K562 (cell line): ENCODE measurements around the gene ATP23. TPM values are rescaled to one million over a fixed set of nuclear protein-coding genes. Genes with fewer than 3 reads are reported as not detected.

Experiments
- ASH1L ChIP-seq: fragments of 450-650 bp; IDR thresholded peaks from 2 replicates; pipeline ENCODE4 v1.6.1; 2018; ENCODE audit warnings: borderline replicate concordance, mild to moderate bottlenecking, low read depth; ENCODE audit not compliant: partially characterized antibody
- BDP1 ChIP-seq: IDR thresholded peaks from 3 replicates; pipeline ENCODE4 v1.6.1; 2011; ENCODE audit not compliant: insufficient read length, insufficient read depth
- CREB1 ChIP-seq, 2 experiments: sonication (generic) in 1 of 2; formaldehyde crosslinking in 1 of 2; IDR thresholded peaks; 2 replicates each; pipeline versions ENCODE4 v1.6.1 to v1.8.0; 2012 to 2022; ENCODE audit warnings: inconsistent platforms in 1 of 2, mild to moderate bottlenecking in 1 of 2, missing genetic modification reagents in 1 of 2, moderate library complexity in 1 of 2
- DACH1 ChIP-seq: fragments of 450-650 bp; IDR thresholded peaks from 2 replicates; pipeline ENCODE4 v1.6.1; 2018; ENCODE audit not compliant: partially characterized antibody
- FOSL1 ChIP-seq: fragments of 200-800 bp; sonication (Bioruptor generic); conservative IDR thresholded peaks from 2 replicates; pipeline ENCODE4 v1.6.1; 2016; ENCODE audit warnings: missing genetic modification characterization, missing compliant biosample characterization
- FOXO4 ChIP-seq: fragments of 450-650 bp; formaldehyde crosslinking; IDR thresholded peaks from 2 replicates; pipeline ENCODE4 v1.4.0; 2020; ENCODE audit warnings: mild to moderate bottlenecking, moderate library complexity
- GTF2E2 ChIP-seq: fragments of 200-800 bp; sonication (Bioruptor generic); IDR thresholded peaks from 2 replicates; pipeline ENCODE4 v1.6.1; 2016; ENCODE audit warnings: missing genetic modification characterization, missing compliant biosample characterization
- HIVEP1 ChIP-seq: fragments of 250-450 bp; sonication (Bioruptor Pico); IDR thresholded peaks from 2 replicates; pipeline ENCODE4 v1.4.0; 2020; ENCODE audit warnings: mild to moderate bottlenecking
- MCM2 ChIP-seq: fragments of 450-650 bp; IDR thresholded peaks from 2 replicates; pipeline ENCODE4 v1.6.1; 2017; ENCODE audit warnings: low read depth, mild to moderate bottlenecking
- MYC ChIP-seq, 2 experiments: fragments of 250-450 bp in 1 of 2; sonication (Bioruptor Pico) in 1 of 2; IDR thresholded peaks; 2 replicates each; pipeline versions ENCODE4 v1.5.1 to v1.6.1; 2012 to 2021; ENCODE audit warnings: low read depth in 2 of 2, borderline replicate concordance in 1 of 2, improper control_type of control experiment in 1 of 2, low read length in 1 of 2, mild to moderate bottlenecking in 1 of 2, moderate library complexity in 1 of 2
- NCOA1 ChIP-seq: fragments of 450-650 bp; IDR thresholded peaks from 2 replicates; pipeline ENCODE4 v1.6.1; 2016; ENCODE audit warnings: low read depth
- NR1H2 ChIP-seq: sonication (generic); formaldehyde crosslinking; IDR thresholded peaks from 2 replicates; pipeline ENCODE4 v1.4.0; 2020; ENCODE audit warnings: mild to moderate bottlenecking, missing genetic modification reagents
- NR2C2 ChIP-seq, 2 experiments: fragments of 200-800 bp in 1 of 2; sonication (Bioruptor generic) in 1 of 2; sonication (generic) in 1 of 2; formaldehyde crosslinking in 1 of 2; IDR thresholded peaks; 2 replicates each; pipeline versions ENCODE4 v1.6.1 to v1.8.0; 2016 to 2022; ENCODE audit warnings: mild to moderate bottlenecking in 1 of 2, missing compliant biosample characterization in 1 of 2, missing genetic modification characterization in 1 of 2, missing genetic modification reagents in 1 of 2
- PKNOX1 ChIP-seq: fragments of 450-650 bp; IDR thresholded peaks from 2 replicates; pipeline ENCODE4 v1.6.1; 2016
- POLR2AphosphoS2 ChIP-seq: IDR thresholded peaks from 2 replicates; pipeline ENCODE4 v1.6.1; 2012; ENCODE audit warnings: low read length, improper control_type of control experiment
- PPARD ChIP-seq: fragments of 250-450 bp; sonication (Bioruptor Pico); IDR thresholded peaks from 2 replicates; pipeline ENCODE4 v1.8.0; 2022; ENCODE audit warnings: inconsistent platforms, mild to moderate bottlenecking, moderate library complexity
- PRDM10 ChIP-seq: fragments of 450-650 bp; IDR thresholded peaks from 2 replicates; pipeline ENCODE4 v1.6.1; 2018; ENCODE audit not compliant: partially characterized antibody
- SPI1 ChIP-seq: IDR thresholded peaks from 2 replicates; pipeline ENCODE4 v1.6.1; 2011; ENCODE audit warnings: low read depth, low read length, control low read depth, borderline replicate concordance
- ZNF639 ChIP-seq, 2 experiments: fragments of 200-800 bp in 1 of 2; sonication (Bioruptor generic) in 1 of 2; sonication (generic) in 1 of 2; formaldehyde crosslinking in 1 of 2; IDR thresholded peaks in 1 of 2; conservative IDR thresholded peaks in 1 of 2; 2 replicates each; pipeline versions ENCODE4 v1.5.0 to v1.6.1; 2016 to 2020; ENCODE audit warnings: missing compliant biosample characterization in 1 of 2, missing genetic modification characterization in 1 of 2, missing genetic modification reagents in 1 of 2
- polyA plus RNA-seq, 8 experiments: library from polyadenylated mRNA; depleted of rRNA in 4 of 8; stranded (reverse) in 5 of 8; unstranded in 3 of 8; fragments of >200 nt; fragmentation: Nextera tagmentation in 2 of 8; fragmentation: Illumina TruSeq in 1 of 8; extraction: Ambion mirVana in 2 of 8; extraction: Trizol in 1 of 8; gene quantifications; 2 replicates each; pipeline versions ENCODE4 v1.2.1 to v1.2.3, GENCODE V29; 2011 to 2014; ENCODE audit warnings: inconsistent platforms in 1 of 8, missing spikeins in 1 of 8
- total RNA-seq, 7 experiments: library from RNA; depleted of rRNA in 6 of 7; stranded (reverse); fragments of >200 nt in 6 of 7; fragmentation: Illumina TruSeq in 2 of 7; extraction: Trizol in 2 of 7; gene quantifications; 2 replicates each; pipeline versions ENCODE4 v1.2.1 to v1.2.3, GENCODE V29; 2011 to 2021; ENCODE audit warnings: low replicate concordance in 1 of 7

The ATP23 gene
- total and polyA plus RNA-seq, 9 of the 15 experiments (the other 6 are each of a cell fraction or from before 2014, with no cell fraction given): 8.3 to 53.7 (median 28.5) TPM

GRCh38 chr12:57935839-57936512 is 5.4 kb upstream of the ATP23 start (continued):
- TF ChIP-seq ZNF639 (CRISPR knock-in tag; conservative IDR thresholded peaks at IDR 0.05 in 1 of 2, IDR thresholded peaks at IDR 0.05 in 1 of 2) (0 out of 4 replicates have a peak, but pooled peaks of 1 of the 2 experiments have one; percentile 18), FOSL1 (tag) (peak; percentile 54), SPI1 (peak; percentile 51; the same call in 1 of the 2 replicates), NCOA1 (peak; percentile 60), NR1H2 (CRISPR knock-in tag) (no peak), GTF2E2 (peak; percentile 87), CREB1 (IDR thresholded peaks at IDR 0.05) (peak; percentile 70), CREB1 (CRISPR knock-in tag; IDR thresholded peaks at IDR 0.05) (peak; percentile 60; the same call in 1 of the 2 replicates), NR2C2 (CRISPR knock-in tag; IDR thresholded peaks at IDR 0.05) (peak; percentile 91), NR2C2 (tag; IDR thresholded peaks at IDR 0.05) (peak; percentile 99), PRDM10 (peak; percentile 25), BDP1 (no peak), ASH1L (peak; percentile 64), DACH1 (peak; percentile 6), HIVEP1 (CRISPR knock-in tag) (no peak), MCM2 (no peak), FOXO4 (no peak), POLR2AphosphoS2 (peak; percentile 84; the same call in 1 of the 2 replicates), PPARD (no peak), MYC (IDR thresholded peaks at IDR 0.05; ENCODE audit: low read depth, low read length) (peak; percentile 83), MYC (CRISPR knock-in tag; IDR thresholded peaks at IDR 0.05; ENCODE audit: borderline replicate concordance, low read depth) (no peak), PKNOX1 (peak; percentile 97)
